GM12865 (cell line): ENCODE measurements around the gene ATG13.

Experiments
- DNase-seq: peaks from one replicate; pipeline ENCODE4 v3.0.0; 2010; ENCODE audit warnings: low read depth
- H3K4me3 ChIP-seq: 2 replicates; pipeline ENCODE4 v1.5.1; 2011; ENCODE audit warnings: mild to moderate bottlenecking, low read depth, low read length, control low read depth
- CTCF ChIP-seq: IDR thresholded peaks from 2 replicates; pipeline ENCODE4 v1.5.1; 2011; ENCODE audit warnings: low read length, control low read depth, low read depth, inconsistent platforms; ENCODE audit not compliant: insufficient read depth; ENCODE audit errors: missing control alignments

The ATG13 gene

DNA sequence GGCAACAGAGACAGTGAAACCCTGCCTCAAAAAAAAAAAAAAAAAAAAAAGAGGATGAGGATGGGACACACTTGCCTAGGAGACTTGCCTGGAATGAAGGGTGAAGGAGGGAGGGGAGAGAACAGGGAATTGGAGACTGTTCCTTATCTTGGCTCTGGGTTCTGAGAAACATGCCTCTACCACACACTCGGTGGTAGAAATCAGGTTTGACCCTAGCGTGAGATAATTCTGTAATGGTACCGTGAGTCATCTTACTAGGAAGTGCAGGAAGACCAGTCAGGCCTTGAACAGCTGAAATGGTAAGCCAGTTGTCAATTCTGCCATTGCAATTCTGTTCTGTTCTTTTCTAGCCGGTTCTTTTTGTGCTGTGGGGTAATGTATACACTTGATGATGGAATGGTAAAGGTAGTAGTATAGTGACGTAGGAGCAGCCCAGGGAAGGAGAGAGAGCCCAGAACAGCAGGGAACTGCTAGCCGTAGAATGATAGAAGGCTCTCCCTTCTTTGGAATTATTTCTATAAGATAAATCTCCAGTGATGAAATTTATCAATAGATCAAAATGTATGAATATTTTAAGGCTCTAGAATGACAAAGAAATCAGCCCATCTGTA is 19.6 kb upstream of the ATG13 start:
- DNase-seq: no peak
- no peak for TF ChIP-seq CTCF
- no peak overlapping the region for H3K4me3 ChIP-seq

- no peak for TF ChIP-seq CTCF
- no peak for DNase-seq
- H3K4me3 ChIP-seq: no peak overlapping the region
These were observed 17.8 kb upstream of the ATG13 start for GRCh38 chr11:46599340-46600193.

- H3K4me3 ChIP-seq: no peak overlapping the region
- no peak for TF ChIP-seq CTCF
- DNase-seq: no peak
These were observed 17.0 kb upstream of the ATG13 start for GRCh38 chr11:46600194-46600960.

DNA sequence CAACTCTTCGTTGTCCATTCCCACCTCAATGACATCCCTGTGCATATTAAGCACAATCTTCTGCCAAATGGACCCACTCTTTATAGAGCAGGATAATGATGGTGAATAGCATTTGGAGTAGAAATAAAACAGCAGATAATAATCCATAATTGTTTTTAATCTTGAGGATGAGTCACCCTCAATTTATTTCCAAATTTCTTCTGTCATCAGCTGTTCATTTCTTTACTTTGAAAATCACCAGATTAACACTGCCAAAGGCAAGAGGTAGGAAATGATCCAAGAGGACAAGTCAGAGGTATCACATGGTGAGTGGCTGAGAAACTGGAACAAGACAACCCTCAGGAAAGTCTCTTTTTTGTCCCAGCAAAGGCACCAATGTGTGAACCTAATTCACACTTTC is 16.2 kb upstream of the ATG13 start:
- H3K4me3 ChIP-seq: no peak overlapping the region
- DNase-seq: no peak
- TF ChIP-seq CTCF: no peak

DNA sequence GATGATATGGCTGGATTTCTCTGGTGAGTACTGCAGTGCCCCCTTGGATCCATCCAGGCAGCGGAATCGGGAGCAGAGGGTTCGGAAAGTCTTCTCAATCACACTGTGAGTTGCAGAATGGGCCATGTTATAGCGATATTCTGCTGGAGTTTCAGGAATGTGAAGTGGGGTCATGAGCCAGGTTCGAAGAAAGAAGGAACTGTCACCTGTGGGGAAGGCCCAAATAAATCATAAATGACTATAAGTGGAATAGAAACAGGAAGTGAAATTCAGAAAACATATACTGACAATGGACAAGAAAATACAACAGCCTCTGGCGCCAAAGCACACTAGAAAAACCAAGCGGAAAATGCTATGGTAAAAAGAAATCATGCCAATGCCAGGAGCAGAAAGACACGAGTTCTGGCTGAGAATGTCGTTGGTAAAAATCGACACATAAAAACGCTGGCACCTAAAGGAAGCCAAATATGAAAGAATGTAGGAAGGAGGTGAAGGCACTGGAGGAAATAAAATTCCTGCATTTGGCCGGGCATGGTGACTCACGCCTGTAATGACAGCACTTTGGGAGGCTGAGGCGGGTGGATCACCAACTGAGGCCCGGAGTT is 13.5 kb upstream of the ATG13 start:
- H3K4me3 ChIP-seq: no peak overlapping the region

More for the DNA sequence above, 13.5 kb upstream of the ATG13 start:
- DNase-seq: peak; percentile 30
- TF ChIP-seq CTCF: no peak
